CD4-positive, alpha-beta T cell (primary cell): ENCODE measurements around the gene TULP4. TPM values are rescaled to one million over a fixed set of nuclear protein-coding genes. Genes with fewer than 3 reads are reported as not detected.
"Not testable (repeated sequence)": the region's sequence is repeated elsewhere in the genome, so short reads cannot be mapped to it uniquely, and the experiment has no call there.

Experiments
- ATAC-seq: fragments of 200-7000 bp; cut with Tn5 transposase; one replicate; pipeline ENCODE4 v1.10.0; 2022; ENCODE audit warnings: mild to moderate bottlenecking; ENCODE audit not compliant: poor library complexity
- CTCF ChIA-PET: fragments of 350-600 bp; sonication (Branson Sonifier 250); formaldehyde crosslinking; loops from one replicate; lab custom pipeline; 2021; ENCODE audit warnings: antibody characterized with exemption, inconsistent platforms; lab: Charles Lee
- POLR2A ChIA-PET: fragments of 350-600 bp; sonication (Branson Sonifier 250); formaldehyde crosslinking; loops from one replicate; lab custom pipeline; 2021; ENCODE audit warnings: antibody characterized with exemption, inconsistent platforms; lab: Charles Lee
- DNase-seq, 14 experiments: peaks; one replicate each; pipeline ENCODE4 v3.0.0-alpha.2; 2013 to 2020; ENCODE audit warnings: mixed read lengths in 2 of 14
- H3K27ac ChIP-seq, 2 donors: one replicate each; pipeline versions ENCODE4 v1.5.1 to v1.7.0; 2013; ENCODE audit warnings: low read length in 2 of 2, low read depth in 1 of 2, mild to moderate bottlenecking in 1 of 2
- H3K27me3 ChIP-seq, 2 experiments: 1 replicate in 1 of 2; 2 replicates in 1 of 2; pipeline versions ENCODE4 v1.6.1 to v1.7.0; 2013; ENCODE audit warnings: low read length in 2 of 2, control low read depth in 1 of 2, mild to moderate bottlenecking in 1 of 2, moderate library complexity in 1 of 2; ENCODE audit not compliant: insufficient read depth in 2 of 2, control insufficient read depth in 1 of 2
- H3K36me3 ChIP-seq: one replicate; pipeline ENCODE4 v1.6.1; 2013; ENCODE audit warnings: low read length, control low read depth; ENCODE audit not compliant: insufficient read depth
- H3K4me1 ChIP-seq: one replicate; pipeline ENCODE4 v1.6.1; 2013; ENCODE audit warnings: low read length, control low read depth; ENCODE audit not compliant: insufficient read depth
- H3K4me3 ChIP-seq: one replicate; pipeline ENCODE4 v1.5.1; 2013; ENCODE audit warnings: mild to moderate bottlenecking, low read length, moderate library complexity
- H3K9me3 ChIP-seq, 2 experiments: 1 replicate in 1 of 2; 2 replicates in 1 of 2; pipeline versions ENCODE4 v1.6.1 to v1.7.0; 2013; ENCODE audit warnings: low read length in 2 of 2, mild to moderate bottlenecking in 2 of 2, control low read depth in 1 of 2, moderate library complexity in 1 of 2; ENCODE audit not compliant: control insufficient read depth in 1 of 2, insufficient read depth in 1 of 2
- H3K27ac Mint-ChIP-seq: one replicate; pipeline ENCODE4 v1.8.0; 2020; ENCODE audit warnings: mixed read lengths
- H3K27me3 Mint-ChIP-seq: one replicate; pipeline ENCODE4 v1.8.0; 2021; ENCODE audit warnings: mixed read lengths
- H3K36me3 Mint-ChIP-seq: one replicate; pipeline ENCODE4 v1.8.0; 2021; ENCODE audit warnings: low read depth, mixed read lengths
- H3K4me1 Mint-ChIP-seq: one replicate; pipeline ENCODE4 v1.8.0; 2021; ENCODE audit warnings: low read depth, mixed read lengths
- H3K4me3 Mint-ChIP-seq: one replicate; pipeline ENCODE4 v1.8.0; 2020; ENCODE audit warnings: mild to moderate bottlenecking, mixed read lengths
- H3K9me3 Mint-ChIP-seq: one replicate; pipeline ENCODE4 v1.8.0; 2020; ENCODE audit warnings: mixed read lengths
- intact Hi-C, 2 experiments: fragments of 100-400 bp; cut with DNase I in 1 of 2; cut with micrococcal nuclease in 1 of 2; formaldehyde crosslinking; loops; one replicate each; pipeline versions ENCODE4 v1.15.1 to v1.9.0; 2023 to 2025; cut with DNase I, micrococcal nuclease
- total RNA-seq, 174 experiments: library from RNA in 2 of 174; stranded (reverse) in 2 of 174; gene quantifications; one replicate each; pipeline ENCODE4 v1.2.3 and lab custom pipeline; 2021 to 2026
- TF ChIP-seq, protein P1 (sequence below): fragments of 200-600 bp; IDR thresholded peaks from one replicate; pipeline ENCODE4 v1.8.0; 2022; ENCODE audit warnings: antibody characterized with exemption, mild to moderate bottlenecking

The TULP4 gene
- total RNA-seq, 2 experiments from 2014 or later, result 66.1 to 68.2 TPM

DNA sequence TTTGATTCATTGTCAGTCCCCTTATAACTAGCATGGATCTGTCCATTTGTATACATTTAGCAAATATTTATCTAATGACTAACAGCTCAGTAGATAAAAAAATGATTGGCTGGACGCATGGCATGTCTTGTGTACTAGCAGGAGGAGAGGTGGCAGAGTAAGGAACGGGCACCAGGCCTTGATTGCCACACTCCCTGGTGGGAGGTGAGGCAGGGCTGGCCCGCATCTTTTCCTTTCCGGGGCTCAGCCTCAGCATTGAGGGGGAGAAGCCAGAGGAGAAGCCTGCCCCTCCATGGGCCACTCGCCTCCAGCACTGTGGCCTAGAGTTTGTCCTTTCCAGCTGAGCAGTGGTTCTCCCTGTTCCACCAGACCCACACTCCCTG is 162.7 kb downstream of the TULP4 start:
- Mint-ChIP-seq H3K36me3 (peaks cover 58% of the 10 kb centered on the region), H3K4me1 (no peaks in the 10 kb centered on the region), H3K27me3 (no peaks in the 10 kb centered on the region), H3K4me3 (no peak overlapping the region), H3K27ac (no peak overlapping the region), H3K9me3 (no peaks in the 10 kb centered on the region)
- ChIA-PET CTCF (no interaction called here), POLR2A (no interaction called here)
- H3K27me3 ChIP-seq, result no peaks in the 10 kb centered on the region
- intact Hi-C loops, result no loop called here
- TF ChIP-seq, protein P1, sequence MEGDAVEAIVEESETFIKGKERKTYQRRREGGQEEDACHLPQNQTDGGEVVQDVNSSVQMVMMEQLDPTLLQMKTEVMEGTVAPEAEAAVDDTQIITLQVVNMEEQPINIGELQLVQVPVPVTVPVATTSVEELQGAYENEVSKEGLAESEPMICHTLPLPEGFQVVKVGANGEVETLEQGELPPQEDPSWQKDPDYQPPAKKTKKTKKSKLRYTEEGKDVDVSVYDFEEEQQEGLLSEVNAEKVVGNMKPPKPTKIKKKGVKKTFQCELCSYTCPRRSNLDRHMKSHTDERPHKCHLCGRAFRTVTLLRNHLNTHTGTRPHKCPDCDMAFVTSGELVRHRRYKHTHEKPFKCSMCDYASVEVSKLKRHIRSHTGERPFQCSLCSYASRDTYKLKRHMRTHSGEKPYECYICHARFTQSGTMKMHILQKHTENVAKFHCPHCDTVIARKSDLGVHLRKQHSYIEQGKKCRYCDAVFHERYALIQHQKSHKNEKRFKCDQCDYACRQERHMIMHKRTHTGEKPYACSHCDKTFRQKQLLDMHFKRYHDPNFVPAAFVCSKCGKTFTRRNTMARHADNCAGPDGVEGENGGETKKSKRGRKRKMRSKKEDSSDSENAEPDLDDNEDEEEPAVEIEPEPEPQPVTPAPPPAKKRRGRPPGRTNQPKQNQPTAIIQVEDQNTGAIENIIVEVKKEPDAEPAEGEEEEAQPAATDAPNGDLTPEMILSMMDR, result no peak
- DNase-seq (no peak), ATAC-seq (no peak)
- peaks cover 10% of the 10 kb centered on the region for H3K36me3 ChIP-seq
- no peaks in the 10 kb centered on the region for H3K4me1 ChIP-seq
- H3K4me3 ChIP-seq, result no peak overlapping the region
- H3K9me3 ChIP-seq, result no peaks in the 10 kb centered on the region
- no peak overlapping the region for H3K27ac ChIP-seq

- CTCF ChIA-PET, result no interaction called here
- no peak for DNase-seq
- Histone ChIP-seq H3K27ac (no peak overlapping the region), H3K9me3 (no peaks in the 10 kb centered on the region), H3K4me1 (no peaks in the 10 kb centered on the region), H3K36me3 (peaks cover 16% of the 10 kb centered on the region), H3K4me3 (no peak overlapping the region), H3K27me3 (no peaks in the 10 kb centered on the region)
- POLR2A ChIA-PET, result interaction anchor here (0.6 kb wide), 1 partner anchor 234 kb away, joined by 3 read pairs; no protein-coding TSS in a partner anchor
- H3K9me3 Mint-ChIP-seq, result no peaks in the 10 kb centered on the region
- TF ChIP-seq, protein P1, result no peak
- ATAC-seq, result no peak
- peaks cover 57% of the 10 kb centered on the region for H3K36me3 Mint-ChIP-seq
- intact Hi-C loops, result no loop called here
- H3K4me3 Mint-ChIP-seq, result no peak overlapping the region
- no peak overlapping the region for H3K27ac Mint-ChIP-seq
- no peaks in the 10 kb centered on the region for H3K27me3 Mint-ChIP-seq
- H3K4me1 Mint-ChIP-seq, result no peaks in the 10 kb centered on the region
Observed at GRCh38 chr6:158475344-158476302, 163.4 kb downstream of the TULP4 start.

DNA sequence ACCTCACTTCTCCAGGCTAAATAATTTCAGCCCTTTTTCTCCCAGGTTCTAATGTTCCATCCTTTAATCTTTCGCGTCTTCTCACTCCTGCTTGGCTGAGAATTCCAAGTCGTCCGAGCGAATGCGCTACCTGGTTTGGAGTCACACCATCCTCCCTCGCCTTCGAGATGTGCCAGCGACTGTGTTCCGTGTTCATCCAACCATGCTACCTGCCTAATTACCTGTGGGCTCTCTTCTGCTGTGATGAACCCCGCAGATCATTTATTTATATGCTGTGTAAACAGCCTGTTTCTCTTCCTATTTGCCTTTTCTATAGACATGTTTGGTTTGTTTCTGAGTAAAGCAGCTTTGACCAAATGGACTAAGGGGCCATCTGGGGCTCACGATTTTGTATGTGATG is 164.1 kb downstream of the TULP4 start:
- intact Hi-C loops, result no loop called here
- no peaks in the 10 kb centered on the region for H3K4me1 Mint-ChIP-seq
- DNase-seq (no peak), ATAC-seq (no peak)
- peaks cover 24% of the 10 kb centered on the region for H3K36me3 ChIP-seq
- ChIA-PET POLR2A (no interaction called here), CTCF (no interaction called here)
- TF ChIP-seq, protein P1, result no peak
- H3K27me3 Mint-ChIP-seq, result no peaks in the 10 kb centered on the region
- H3K9me3 ChIP-seq, result no peaks in the 10 kb centered on the region
- H3K27me3 ChIP-seq, result no peaks in the 10 kb centered on the region
- H3K4me3 ChIP-seq, result no peak overlapping the region
- H3K9me3 Mint-ChIP-seq, result no peaks in the 10 kb centered on the region
- H3K27ac Mint-ChIP-seq, result no peak overlapping the region
- H3K4me3 Mint-ChIP-seq, result no peak overlapping the region
- H3K36me3 Mint-ChIP-seq, result peaks cover 63% of the 10 kb centered on the region
- no peak overlapping the region for H3K27ac ChIP-seq
- no peaks in the 10 kb centered on the region for H3K4me1 ChIP-seq

GRCh38 chr6:158477722-158478121 is 165.5 kb downstream of the TULP4 start:
- H3K4me1 ChIP-seq, H3K9me3 Mint-ChIP-seq, H3K27ac ChIP-seq, H3K27ac Mint-ChIP-seq, POLR2A ChIA-PET, H3K4me3 ChIP-seq, H3K27me3 Mint-ChIP-seq, H3K4me1 Mint-ChIP-seq, H3K4me3 Mint-ChIP-seq, H3K27me3 ChIP-seq, ATAC-seq, H3K9me3 ChIP-seq, intact Hi-C loops, CTCF ChIA-PET, DNase-seq: not testable (repeated sequence)
- H3K36me3 Mint-ChIP-seq, result peaks cover 74% of the 10 kb centered on the region
- peaks cover 35% of the 10 kb centered on the region for H3K36me3 ChIP-seq
